Smooth muscle cell (in vitro differentiated cells): ENCODE results near the gene SUPT3H. TPM values are rescaled to one million over a fixed set of nuclear protein-coding genes. Genes with fewer than 3 reads are reported as not detected.

ENCODE experiments used
- DNase-seq: peaks from one replicate; lab custom pipeline; 2025; ENCODE audit not compliant: unreplicated experiment; lab: John Stamatoyannopoulos, UW
- H2AFZ ChIP-seq: fragments of 200-600 bp; sonication (generic); 2 replicates; pipeline ENCODE4 v1.6.0; 2016; ENCODE audit warnings: antibody characterized with exemption, low read depth, mild to moderate bottlenecking
- H3F3A ChIP-seq: fragments of 200-600 bp; sonication (generic); 2 replicates; pipeline ENCODE4 v1.6.0; 2017; ENCODE audit warnings: antibody characterized with exemption, low read depth
- H3K27ac ChIP-seq: fragments of 200-600 bp; sonication (generic); 2 replicates; pipeline ENCODE4 v1.5.1; 2016; ENCODE audit warnings: low read depth, mild to moderate bottlenecking
- H3K27me3 ChIP-seq: fragments of 200-600 bp; sonication (generic); 2 replicates; pipeline ENCODE4 v1.6.1; 2016; ENCODE audit warnings: low read depth, mild to moderate bottlenecking
- H3K36me3 ChIP-seq: fragments of 200-600 bp; sonication (generic); 2 replicates; pipeline ENCODE4 v1.5.1; 2016; ENCODE audit warnings: low read depth
- H3K4me1 ChIP-seq: fragments of 200-600 bp; sonication (generic); 2 replicates; pipeline ENCODE4 v1.5.1; 2016; ENCODE audit warnings: low read depth
- H3K4me2 ChIP-seq: fragments of 200-600 bp; sonication (generic); 2 replicates; pipeline ENCODE4 v1.6.0; 2016; ENCODE audit warnings: mild to moderate bottlenecking
- H3K4me3 ChIP-seq: fragments of 200-600 bp; sonication (generic); 2 replicates; pipeline ENCODE4 v1.5.1; 2016; ENCODE audit warnings: mild to moderate bottlenecking
- H3K79me2 ChIP-seq: fragments of 200-600 bp; sonication (generic); 2 replicates; pipeline ENCODE4 v1.6.0; 2016; ENCODE audit warnings: low read depth, mild to moderate bottlenecking
- H3K9ac ChIP-seq: fragments of 200-600 bp; sonication (generic); 2 replicates; pipeline ENCODE4 v1.6.0; 2016; ENCODE audit warnings: low read depth
- H3K9me3 ChIP-seq: fragments of 200-600 bp; sonication (generic); replicated peaks from 2 replicates; pipeline ENCODE4 v1.5.1; 2016; ENCODE audit warnings: low read depth
- H4K20me1 ChIP-seq: fragments of 200-600 bp; sonication (generic); 2 replicates; pipeline ENCODE4 v1.6.0; 2016; ENCODE audit warnings: low read depth
- WGBS: methylation state at CpG from one replicate; pipeline ENCODE4 v1.1.7; 2016; ENCODE audit warnings: low lambda C conversion rate; 5-methylcytosine and 5-hydroxymethylcytosine counted together
- polyA plus RNA-seq: library from polyadenylated mRNA; unstranded; fragments of >200 nt; fragmentation: Nextera tagmentation; extraction: Ambion mirVana; gene quantifications from 2 replicates; pipeline ENCODE4 v1.2.1, GENCODE V29; 2016
- total RNA-seq: library from RNA; depleted of rRNA; stranded (reverse); fragments of >200 nt; gene quantifications from 2 replicates; pipeline ENCODE4 v1.2.3, GENCODE V29; 2014
- TF ChIP-seq, protein P1 (sequence below): fragments of 200-600 bp; sonication (generic); IDR thresholded peaks from 2 replicates; pipeline ENCODE4 v1.5.1; 2017; ENCODE audit warnings: borderline replicate concordance, mild to moderate bottlenecking, antibody characterized with exemption; ENCODE audit not compliant: insufficient read depth, poor library complexity, severe bottlenecking

SUPT3H gene
- total and polyA plus RNA-seq, 2 experiments from 2014 or later = 19.4 to 22.9 TPM

DNA sequence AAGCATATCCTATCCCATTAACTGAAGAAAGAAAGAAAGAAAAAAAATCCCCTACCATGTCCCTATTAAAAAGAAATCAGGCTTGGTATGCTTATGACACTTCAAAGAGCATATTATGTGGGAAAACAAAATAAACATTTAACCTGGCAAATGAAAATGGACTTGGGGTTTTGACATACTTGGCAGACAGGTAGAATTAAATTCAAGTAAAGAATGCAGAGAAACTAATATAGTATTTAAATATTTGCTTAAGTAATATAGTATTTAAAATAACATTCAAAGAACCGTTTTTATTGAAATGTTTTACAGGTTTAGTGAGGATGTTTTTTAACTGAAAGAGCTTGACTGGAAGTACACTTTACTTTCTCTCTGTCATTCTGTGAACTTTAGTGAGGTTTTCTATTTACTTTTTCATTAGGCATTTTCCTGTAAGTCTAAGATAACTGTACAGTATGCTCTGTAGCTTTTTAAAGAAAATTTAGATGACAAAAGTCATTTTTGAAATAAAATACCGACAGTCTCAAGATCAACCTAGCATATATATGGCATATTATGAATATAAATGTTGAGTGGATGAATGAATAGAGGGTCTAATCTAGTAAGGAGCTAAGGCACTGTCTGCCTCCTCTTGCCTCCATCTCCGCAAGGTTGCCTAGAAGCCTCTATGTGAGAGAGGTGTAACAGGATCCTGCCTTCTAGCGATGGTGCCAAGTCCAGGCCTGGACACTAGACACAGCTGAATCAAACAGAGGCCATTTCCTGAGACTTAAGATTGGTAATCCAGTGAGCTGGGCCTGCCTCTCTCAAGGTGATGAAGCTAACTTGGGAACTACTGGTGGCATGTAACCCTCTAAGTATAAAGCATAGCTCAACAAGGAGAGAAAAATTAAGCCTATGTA is 394.0 kb downstream of the SUPT3H start:
- WGBS = 94% methylated on average over 4 of the region's 4 CpGs
- TF ChIP-seq, protein P1, sequence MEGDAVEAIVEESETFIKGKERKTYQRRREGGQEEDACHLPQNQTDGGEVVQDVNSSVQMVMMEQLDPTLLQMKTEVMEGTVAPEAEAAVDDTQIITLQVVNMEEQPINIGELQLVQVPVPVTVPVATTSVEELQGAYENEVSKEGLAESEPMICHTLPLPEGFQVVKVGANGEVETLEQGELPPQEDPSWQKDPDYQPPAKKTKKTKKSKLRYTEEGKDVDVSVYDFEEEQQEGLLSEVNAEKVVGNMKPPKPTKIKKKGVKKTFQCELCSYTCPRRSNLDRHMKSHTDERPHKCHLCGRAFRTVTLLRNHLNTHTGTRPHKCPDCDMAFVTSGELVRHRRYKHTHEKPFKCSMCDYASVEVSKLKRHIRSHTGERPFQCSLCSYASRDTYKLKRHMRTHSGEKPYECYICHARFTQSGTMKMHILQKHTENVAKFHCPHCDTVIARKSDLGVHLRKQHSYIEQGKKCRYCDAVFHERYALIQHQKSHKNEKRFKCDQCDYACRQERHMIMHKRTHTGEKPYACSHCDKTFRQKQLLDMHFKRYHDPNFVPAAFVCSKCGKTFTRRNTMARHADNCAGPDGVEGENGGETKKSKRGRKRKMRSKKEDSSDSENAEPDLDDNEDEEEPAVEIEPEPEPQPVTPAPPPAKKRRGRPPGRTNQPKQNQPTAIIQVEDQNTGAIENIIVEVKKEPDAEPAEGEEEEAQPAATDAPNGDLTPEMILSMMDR = no peak
- Histone ChIP-seq H2AFZ (no peak overlapping the region), H3F3A (no peaks in the 10 kb centered on the region), H3K4me2 (no peak overlapping the region), H3K79me2 (no peaks in the 10 kb centered on the region), H3K9me3 (no peaks in the 10 kb centered on the region), H3K27me3 (no peaks in the 10 kb centered on the region), H4K20me1 (no peaks in the 10 kb centered on the region), H3K27ac (no peak overlapping the region), H3K4me3 (no peak overlapping the region), H3K9ac (no peak overlapping the region), H3K4me1 (no peaks in the 10 kb centered on the region), H3K36me3 (no peaks in the 10 kb centered on the region)
- DNase-seq = no peak

DNA sequence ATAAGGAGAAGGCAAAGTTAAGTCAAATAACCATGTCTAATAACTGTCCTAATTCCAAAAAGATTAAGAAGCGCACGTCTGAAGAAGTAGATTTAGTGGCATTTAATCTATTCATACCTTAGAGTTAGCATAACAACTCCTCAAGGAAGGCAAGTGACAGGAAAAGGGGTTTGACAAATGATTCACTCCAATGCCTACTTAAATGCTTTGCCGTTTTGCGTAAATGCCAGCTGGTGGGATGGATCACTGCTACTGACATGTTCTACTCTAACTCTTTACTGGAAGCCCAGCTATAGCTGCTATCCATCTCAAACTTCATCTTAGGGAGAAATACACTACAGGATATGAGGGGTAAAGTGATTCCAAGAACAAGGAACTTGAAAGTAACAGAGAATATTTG is 396.9 kb downstream of the SUPT3H start:
- TF ChIP-seq, protein P1 = no peak
- no peak overlapping the region for H3K9ac ChIP-seq
- no peak overlapping the region for H3K4me2 ChIP-seq
- H3K4me3 ChIP-seq = no peak overlapping the region
- no peaks in the 10 kb centered on the region for H3K9me3 ChIP-seq
- no peaks in the 10 kb centered on the region for H3K27me3 ChIP-seq
- H3K27ac ChIP-seq = no peak overlapping the region
- no peaks in the 10 kb centered on the region for H3F3A ChIP-seq
- no peaks in the 10 kb centered on the region for H3K36me3 ChIP-seq
- no peaks in the 10 kb centered on the region for H3K4me1 ChIP-seq
- no peaks in the 10 kb centered on the region for H4K20me1 ChIP-seq
- WGBS = 73% methylated on average over 4 of the region's 4 CpGs
- no peaks in the 10 kb centered on the region for H3K79me2 ChIP-seq
- H2AFZ ChIP-seq = no peak overlapping the region
- DNase-seq = no peak

DNA sequence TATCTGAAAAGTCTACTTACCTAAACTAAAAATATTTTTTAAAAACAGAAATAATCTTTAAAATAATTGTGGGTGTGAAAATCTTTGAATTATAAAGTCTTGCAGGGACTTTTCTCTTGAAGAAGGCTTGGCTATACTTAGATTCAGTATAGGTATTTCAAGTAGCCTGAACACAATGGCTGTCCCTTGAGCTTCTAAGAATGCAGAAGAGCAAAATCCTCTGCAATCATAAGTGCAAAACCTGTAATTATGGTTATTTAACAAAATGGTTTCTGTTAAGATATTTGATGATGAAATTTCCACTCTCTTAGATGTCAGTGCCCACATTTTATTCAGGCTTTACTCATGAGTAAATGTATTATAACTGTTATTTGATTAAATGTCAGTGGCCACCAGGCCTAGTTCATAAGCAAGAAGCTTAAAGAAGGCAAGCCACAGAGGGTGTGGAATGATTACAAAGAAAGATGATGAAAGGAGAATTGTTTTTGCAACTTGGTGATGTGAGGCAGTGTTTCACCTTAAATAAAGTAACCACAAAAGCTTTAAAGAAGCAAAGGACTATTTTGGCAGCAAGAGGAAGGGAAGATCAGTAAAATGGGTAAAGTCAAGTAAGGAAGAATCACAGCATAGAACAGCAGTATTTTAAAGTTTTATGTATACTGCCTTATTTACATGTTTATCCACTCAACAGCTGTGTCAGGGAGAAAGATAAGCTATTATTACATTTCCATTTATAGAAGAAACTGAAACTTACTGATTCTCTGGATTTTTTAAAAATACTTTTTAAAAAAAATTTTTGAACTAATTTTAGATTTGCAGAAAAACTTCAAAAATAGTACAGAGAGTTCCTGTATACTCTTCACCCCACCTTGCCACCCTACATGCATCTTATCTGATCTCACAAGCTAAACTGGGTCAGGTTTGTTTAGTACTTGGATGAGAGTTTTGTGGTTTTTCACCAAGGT is 400.8 kb downstream of the SUPT3H start:
- no peaks in the 10 kb centered on the region for H3K4me1 ChIP-seq
- no peaks in the 10 kb centered on the region for H3K27me3 ChIP-seq
- no peak overlapping the region for H3K9ac ChIP-seq
- peak overlapping the region; percentile 23 for H3K27ac ChIP-seq
- no peaks in the 10 kb centered on the region for H3F3A ChIP-seq
- no peak overlapping the region for H3K4me3 ChIP-seq
- no peaks in the 10 kb centered on the region for H4K20me1 ChIP-seq
- no peak for DNase-seq
- no peak overlapping the region for H3K4me2 ChIP-seq
- no peaks in the 10 kb centered on the region for H3K9me3 ChIP-seq
- no peaks in the 10 kb centered on the region for H3K36me3 ChIP-seq
- TF ChIP-seq, protein P1 = no peak
- no peaks in the 10 kb centered on the region for H3K79me2 ChIP-seq
- no peak overlapping the region for H2AFZ ChIP-seq
